ENCODE results near the gene NUP43.

The NUP43 gene

DNA sequence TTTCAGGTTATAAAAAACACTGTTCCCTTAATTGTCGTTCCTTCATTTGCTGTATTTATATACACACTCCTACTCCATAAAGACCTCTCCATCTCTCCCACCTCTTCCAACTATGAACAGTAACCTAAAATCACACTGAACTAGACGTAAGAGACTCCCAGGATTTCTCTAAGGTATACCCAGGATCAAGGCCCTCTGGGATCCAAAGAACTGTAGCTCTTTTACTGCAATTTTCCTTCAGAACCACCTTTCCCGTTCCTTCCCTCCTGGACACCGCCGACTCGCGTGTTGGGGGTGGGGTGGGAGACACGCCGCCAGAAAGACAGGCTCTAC lies 29.1 kb downstream of the NUP43 start:
- TF ChIP-seq, protein P1, sequence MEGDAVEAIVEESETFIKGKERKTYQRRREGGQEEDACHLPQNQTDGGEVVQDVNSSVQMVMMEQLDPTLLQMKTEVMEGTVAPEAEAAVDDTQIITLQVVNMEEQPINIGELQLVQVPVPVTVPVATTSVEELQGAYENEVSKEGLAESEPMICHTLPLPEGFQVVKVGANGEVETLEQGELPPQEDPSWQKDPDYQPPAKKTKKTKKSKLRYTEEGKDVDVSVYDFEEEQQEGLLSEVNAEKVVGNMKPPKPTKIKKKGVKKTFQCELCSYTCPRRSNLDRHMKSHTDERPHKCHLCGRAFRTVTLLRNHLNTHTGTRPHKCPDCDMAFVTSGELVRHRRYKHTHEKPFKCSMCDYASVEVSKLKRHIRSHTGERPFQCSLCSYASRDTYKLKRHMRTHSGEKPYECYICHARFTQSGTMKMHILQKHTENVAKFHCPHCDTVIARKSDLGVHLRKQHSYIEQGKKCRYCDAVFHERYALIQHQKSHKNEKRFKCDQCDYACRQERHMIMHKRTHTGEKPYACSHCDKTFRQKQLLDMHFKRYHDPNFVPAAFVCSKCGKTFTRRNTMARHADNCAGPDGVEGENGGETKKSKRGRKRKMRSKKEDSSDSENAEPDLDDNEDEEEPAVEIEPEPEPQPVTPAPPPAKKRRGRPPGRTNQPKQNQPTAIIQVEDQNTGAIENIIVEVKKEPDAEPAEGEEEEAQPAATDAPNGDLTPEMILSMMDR (IDR thresholded peaks at IDR 0.05; ENCODE audit: extremely low read depth, insufficient read depth, missing control alignments), result no peak
- no peak for DNase-seq (ENCODE audit: low spot score)
- in situ Hi-C loops (cut with MboI; ENCODE audit: low pct_unique_long_range_greater_than_20kb, low sequenced_read_pairs, unreplicated experiment), result no loop called here

DNA sequence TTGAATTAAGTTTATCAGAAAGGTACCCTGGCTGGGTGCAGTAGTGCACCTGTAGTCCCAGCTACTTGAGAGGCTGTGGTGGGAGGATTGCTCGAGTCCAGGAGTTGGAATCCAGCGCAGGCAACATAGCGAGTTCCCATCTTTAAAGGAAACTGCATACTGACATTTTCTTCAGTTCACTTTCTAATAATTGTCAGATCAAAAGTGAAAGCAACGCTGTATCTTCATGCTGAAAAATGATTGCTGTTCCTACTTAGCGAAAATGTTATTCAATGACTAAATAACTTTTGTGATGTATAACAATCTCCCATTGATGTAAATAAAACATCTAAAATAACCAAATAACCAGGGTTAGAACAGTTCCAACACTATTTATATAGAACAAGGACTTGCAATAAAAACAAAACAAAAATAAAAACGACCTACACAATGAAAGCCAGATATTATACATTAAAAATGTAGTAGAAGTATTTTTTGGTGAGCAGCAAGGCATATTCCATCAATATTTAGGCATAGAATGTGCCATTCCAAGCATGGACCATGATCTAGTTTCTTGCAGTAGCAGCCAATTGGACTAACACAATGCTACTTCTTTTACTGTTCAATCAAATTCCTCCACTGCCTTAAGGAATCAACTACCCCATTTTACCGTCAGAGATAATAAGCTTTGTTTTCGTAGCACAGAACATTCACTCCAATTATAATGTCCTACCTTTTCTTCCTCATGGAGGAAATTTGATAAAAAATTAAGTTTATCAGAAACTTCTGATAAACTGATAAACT lies 30.0 kb downstream of the NUP43 start:
- TF ChIP-seq, protein P1 (IDR thresholded peaks at IDR 0.05; ENCODE audit: extremely low read depth, insufficient read depth, missing control alignments), result no peak
- in situ Hi-C loops (cut with MboI; ENCODE audit: low pct_unique_long_range_greater_than_20kb, low sequenced_read_pairs, unreplicated experiment), result no loop called here
- peak; percentile 52 for DNase-seq (ENCODE audit: low spot score)

DNA sequence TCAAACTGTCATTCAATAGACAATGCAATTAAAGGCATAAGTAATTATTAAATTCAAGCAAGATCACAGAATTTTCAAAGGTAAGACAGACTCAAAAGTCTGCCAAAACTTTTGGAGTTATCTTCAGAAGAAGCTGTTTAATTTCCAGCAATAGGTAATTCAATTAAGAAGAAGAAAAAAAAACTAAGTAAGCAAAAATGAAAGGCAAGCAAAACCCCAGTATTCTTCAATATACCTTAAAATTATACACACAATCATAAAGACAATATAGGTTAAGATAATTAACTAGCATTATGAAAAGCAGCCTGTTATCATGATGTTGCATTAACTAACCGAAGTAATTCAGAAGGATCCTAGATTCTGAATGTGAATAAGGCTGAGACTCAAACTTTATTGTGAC lies 31.9 kb downstream of the NUP43 start:
- in situ Hi-C loops (cut with MboI; ENCODE audit: low pct_unique_long_range_greater_than_20kb, low sequenced_read_pairs, unreplicated experiment), result no loop called here
- DNase-seq (ENCODE audit: low spot score), result no peak
- TF ChIP-seq, protein P1 (IDR thresholded peaks at IDR 0.05; ENCODE audit: extremely low read depth, insufficient read depth, missing control alignments), result no peak

DNA sequence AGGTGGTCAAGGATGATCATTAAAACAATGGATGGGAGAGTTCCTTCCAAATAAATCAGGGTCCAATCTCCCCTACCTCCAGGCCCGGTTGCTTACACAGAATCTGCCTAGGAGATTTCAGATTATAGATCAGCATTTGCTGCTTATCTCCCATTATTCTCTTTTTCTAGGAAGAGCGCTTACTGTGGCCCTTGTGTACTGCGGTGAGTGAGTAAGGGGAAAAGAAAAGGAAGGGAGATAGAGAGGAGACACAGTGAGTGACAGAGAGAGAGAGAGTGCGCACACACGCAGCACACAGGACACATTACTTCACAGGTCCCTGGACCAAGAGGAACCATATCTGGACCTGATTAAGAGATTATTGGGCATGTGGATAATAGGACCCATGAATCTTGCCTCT lies 34.6 kb downstream of the NUP43 start:
- TF ChIP-seq, protein P1 (IDR thresholded peaks at IDR 0.05; ENCODE audit: extremely low read depth, insufficient read depth, missing control alignments), result no peak
- DNase-seq (ENCODE audit: low spot score), result no peak
- in situ Hi-C loops (cut with MboI; ENCODE audit: low pct_unique_long_range_greater_than_20kb, low sequenced_read_pairs, unreplicated experiment), result no loop called here

DNA sequence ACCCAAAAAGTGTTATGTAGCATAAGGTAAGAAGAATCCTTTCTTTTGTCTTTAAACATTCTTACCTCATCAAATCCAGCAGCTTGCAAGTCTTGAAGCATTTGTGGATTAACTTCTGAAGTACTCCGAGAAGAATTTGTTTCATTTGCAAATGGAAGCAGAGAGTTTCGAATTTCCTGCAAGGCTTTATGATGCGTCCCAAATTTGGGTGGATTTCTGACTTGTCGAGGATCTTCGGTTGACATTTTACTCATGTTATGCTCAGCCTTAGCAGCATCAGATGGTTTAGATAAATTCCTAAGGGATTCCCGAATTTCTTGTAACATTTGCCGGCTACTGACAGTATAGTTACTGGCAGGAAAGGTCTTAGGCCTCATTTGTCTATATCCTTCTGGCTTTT lies 44.6 kb downstream of the NUP43 start:
- TF ChIP-seq, protein P1 (IDR thresholded peaks at IDR 0.05; ENCODE audit: extremely low read depth, insufficient read depth, missing control alignments), result no peak
- in situ Hi-C loops (cut with MboI; ENCODE audit: low pct_unique_long_range_greater_than_20kb, low sequenced_read_pairs, unreplicated experiment), result no loop called here
- DNase-seq (ENCODE audit: low spot score), result no peak

DNA sequence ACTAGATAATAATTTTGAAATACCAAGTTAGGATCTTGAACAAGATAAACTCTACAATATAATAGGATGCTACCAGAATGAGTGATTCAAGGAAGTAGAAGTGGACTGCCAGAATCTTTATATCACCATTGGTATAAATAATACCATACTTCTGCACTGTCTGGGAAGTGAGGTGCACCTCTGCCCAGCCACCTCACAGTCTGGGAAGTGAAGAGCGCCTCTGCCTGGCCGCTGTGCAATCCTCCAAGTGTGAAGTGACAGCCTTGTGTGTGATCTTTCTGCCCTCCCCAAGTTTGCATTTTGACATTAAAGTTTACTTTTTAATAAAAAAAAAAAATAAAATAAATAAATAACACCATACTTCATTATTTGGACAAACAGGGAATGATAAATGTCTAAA lies 47.2 kb downstream of the NUP43 start:
- in situ Hi-C loops (cut with MboI; ENCODE audit: low pct_unique_long_range_greater_than_20kb, low sequenced_read_pairs, unreplicated experiment), result no loop called here
- DNase-seq (ENCODE audit: low spot score), result no peak
- TF ChIP-seq, protein P1 (IDR thresholded peaks at IDR 0.05; ENCODE audit: extremely low read depth, insufficient read depth, missing control alignments), result peak; percentile 21

All from GM13977 (cell line).